ENCODE data around the gene GORAB. TPM values are rescaled to one million over a fixed set of nuclear protein-coding genes. Genes with fewer than 3 reads are reported as not detected.

The GORAB gene
- total RNA-seq, 1 donor from 2014 or later: 11.2 TPM

DNA sequence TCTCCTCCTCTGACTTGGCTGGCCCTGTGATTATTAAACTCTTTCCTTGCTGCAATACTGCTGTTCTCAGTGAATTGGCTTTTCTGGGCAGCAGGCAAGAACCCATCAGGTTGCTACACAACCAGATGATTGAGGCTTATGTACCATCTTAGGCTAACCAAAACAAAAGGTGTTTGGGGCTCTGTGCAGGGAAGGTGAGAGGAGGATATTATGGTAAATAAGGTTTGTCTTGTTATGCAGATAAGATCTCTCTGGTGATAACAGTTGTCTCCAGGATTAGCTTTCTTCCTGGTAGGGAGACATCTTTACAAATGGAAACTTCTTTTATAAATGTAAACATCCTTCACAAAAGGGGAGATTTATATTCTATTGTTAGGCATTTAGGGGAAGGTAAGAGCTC lies 44.5 kb upstream of the GORAB start:
- Histone ChIP-seq H3K36me3 (ENCODE audit: insufficient read depth, low read length) (no peaks in the 10 kb centered on the region), H4K20me1 (ENCODE audit: insufficient read depth, low read length) (no peaks in the 10 kb centered on the region), H3K79me2 (ENCODE audit: insufficient read depth, low read length) (no peaks in the 10 kb centered on the region), H2AFZ (ENCODE audit: low read depth, low read length) (no peak overlapping the region), H3K4me3 (ENCODE audit: insufficient read depth, low read depth, low read length) (no peak overlapping the region), H3K4me1 (ENCODE audit: insufficient read depth, low read length) (no peaks in the 10 kb centered on the region), H3K4me2 (ENCODE audit: low read length) (no peak overlapping the region), H3K9me3 (ENCODE audit: insufficient read depth, low read depth, low read length) (no peaks in the 10 kb centered on the region), H3K27ac (ENCODE audit: low read depth, low read length) (no peak overlapping the region), H3K9ac (ENCODE audit: low read length) (no peak overlapping the region), H3K27me3 (ENCODE audit: insufficient read depth, low read length) (no peaks in the 10 kb centered on the region)
- TF ChIP-seq EZH2 (IDR thresholded peaks at IDR 0.05; ENCODE audit: insufficient read depth, low read length): no peak
- TF ChIP-seq, protein P1, sequence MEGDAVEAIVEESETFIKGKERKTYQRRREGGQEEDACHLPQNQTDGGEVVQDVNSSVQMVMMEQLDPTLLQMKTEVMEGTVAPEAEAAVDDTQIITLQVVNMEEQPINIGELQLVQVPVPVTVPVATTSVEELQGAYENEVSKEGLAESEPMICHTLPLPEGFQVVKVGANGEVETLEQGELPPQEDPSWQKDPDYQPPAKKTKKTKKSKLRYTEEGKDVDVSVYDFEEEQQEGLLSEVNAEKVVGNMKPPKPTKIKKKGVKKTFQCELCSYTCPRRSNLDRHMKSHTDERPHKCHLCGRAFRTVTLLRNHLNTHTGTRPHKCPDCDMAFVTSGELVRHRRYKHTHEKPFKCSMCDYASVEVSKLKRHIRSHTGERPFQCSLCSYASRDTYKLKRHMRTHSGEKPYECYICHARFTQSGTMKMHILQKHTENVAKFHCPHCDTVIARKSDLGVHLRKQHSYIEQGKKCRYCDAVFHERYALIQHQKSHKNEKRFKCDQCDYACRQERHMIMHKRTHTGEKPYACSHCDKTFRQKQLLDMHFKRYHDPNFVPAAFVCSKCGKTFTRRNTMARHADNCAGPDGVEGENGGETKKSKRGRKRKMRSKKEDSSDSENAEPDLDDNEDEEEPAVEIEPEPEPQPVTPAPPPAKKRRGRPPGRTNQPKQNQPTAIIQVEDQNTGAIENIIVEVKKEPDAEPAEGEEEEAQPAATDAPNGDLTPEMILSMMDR (IDR thresholded peaks at IDR 0.05; ENCODE audit: insufficient read depth, low read depth, low read length): no peak
- H3K4me3 Mint-ChIP-seq (ENCODE audit: unreplicated experiment): no peak overlapping the region
- no peaks in the 10 kb centered on the region for H3K4me1 Mint-ChIP-seq (ENCODE audit: low read depth, unreplicated experiment)
- H3K27me3 Mint-ChIP-seq (ENCODE audit: low read depth, unreplicated experiment): no peaks in the 10 kb centered on the region
- FAIRE-seq (no peak), DNase-seq (ENCODE audit: low read depth) (no peak)
- H3K9me3 Mint-ChIP-seq (ENCODE audit: unreplicated experiment): no peaks in the 10 kb centered on the region
- no peak overlapping the region for H3K27ac Mint-ChIP-seq (ENCODE audit: unreplicated experiment)
- H3K36me3 Mint-ChIP-seq (ENCODE audit: low read depth, unreplicated experiment): no peaks in the 10 kb centered on the region

DNA sequence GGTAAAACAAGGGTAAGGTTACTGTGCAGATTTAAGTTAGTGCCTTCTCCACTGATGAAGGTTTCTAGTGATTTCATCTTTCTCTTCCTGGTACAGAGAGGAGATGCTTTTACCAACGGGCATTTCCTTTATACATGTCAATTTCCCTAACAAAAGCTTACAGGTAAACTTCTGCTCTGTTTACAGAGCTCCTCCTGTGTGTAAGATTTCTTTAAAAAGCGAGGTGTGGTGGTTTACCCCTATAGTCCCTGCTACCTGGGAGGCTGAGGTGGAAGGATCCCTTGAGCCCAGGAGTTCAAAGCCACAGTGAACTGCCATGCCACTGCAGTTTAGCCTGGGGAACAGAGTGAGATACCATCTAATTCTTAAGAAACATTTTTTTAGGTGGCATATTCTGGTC lies 40.7 kb upstream of the GORAB start:
- no peak overlapping the region for H3K4me3 Mint-ChIP-seq (ENCODE audit: unreplicated experiment)
- DNase-seq (ENCODE audit: low read depth) (no peak), FAIRE-seq (no peak)
- no peaks in the 10 kb centered on the region for H3K27me3 Mint-ChIP-seq (ENCODE audit: low read depth, unreplicated experiment)
- Histone ChIP-seq H3K36me3 (ENCODE audit: insufficient read depth, low read length) (no peaks in the 10 kb centered on the region), H4K20me1 (ENCODE audit: insufficient read depth, low read length) (no peaks in the 10 kb centered on the region), H3K27ac (ENCODE audit: low read depth, low read length) (no peak overlapping the region), H3K79me2 (ENCODE audit: insufficient read depth, low read length) (no peaks in the 10 kb centered on the region), H2AFZ (ENCODE audit: low read depth, low read length) (no peak overlapping the region), H3K4me2 (ENCODE audit: low read length) (no peak overlapping the region), H3K9ac (ENCODE audit: low read length) (no peak overlapping the region), H3K4me1 (ENCODE audit: insufficient read depth, low read length) (peaks cover 4% of the 10 kb centered on the region), H3K27me3 (ENCODE audit: insufficient read depth, low read length) (no peaks in the 10 kb centered on the region), H3K9me3 (ENCODE audit: insufficient read depth, low read depth, low read length) (no peaks in the 10 kb centered on the region), H3K4me3 (ENCODE audit: insufficient read depth, low read depth, low read length) (no peak overlapping the region)
- H3K9me3 Mint-ChIP-seq (ENCODE audit: unreplicated experiment): no peaks in the 10 kb centered on the region
- TF ChIP-seq EZH2 (IDR thresholded peaks at IDR 0.05; ENCODE audit: insufficient read depth, low read length): no peak
- TF ChIP-seq, protein P1 (IDR thresholded peaks at IDR 0.05; ENCODE audit: insufficient read depth, low read depth, low read length): no peak
- H3K4me1 Mint-ChIP-seq (ENCODE audit: low read depth, unreplicated experiment): peaks cover 13% of the 10 kb centered on the region
- H3K36me3 Mint-ChIP-seq (ENCODE audit: low read depth, unreplicated experiment): no peaks in the 10 kb centered on the region
- H3K27ac Mint-ChIP-seq (ENCODE audit: unreplicated experiment): no peak overlapping the region

DNA sequence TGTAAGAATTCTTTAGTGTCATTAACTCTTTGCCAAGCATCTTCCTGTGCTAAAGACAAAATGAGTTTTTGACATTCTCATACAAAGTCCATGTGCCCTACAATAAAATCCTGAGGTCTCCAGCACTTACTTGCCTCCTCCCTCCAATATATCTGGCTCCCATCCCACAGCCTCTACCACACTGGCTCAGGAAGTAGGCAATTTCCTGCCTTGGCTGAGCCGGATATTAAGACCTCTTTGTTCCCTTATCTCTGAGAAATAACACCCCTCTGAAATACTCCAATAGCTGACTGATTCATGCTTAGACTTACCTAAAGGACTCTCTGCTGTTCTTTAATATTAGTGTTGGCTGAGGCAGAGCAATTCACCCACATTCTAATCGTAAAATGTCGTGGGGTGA lies 37.6 kb upstream of the GORAB start:
- H3K27me3 Mint-ChIP-seq (ENCODE audit: low read depth, unreplicated experiment): no peaks in the 10 kb centered on the region
- H3K9ac ChIP-seq (ENCODE audit: low read length): no peak overlapping the region
- no peak overlapping the region for H3K27ac ChIP-seq (ENCODE audit: low read depth, low read length)
- H3K36me3 Mint-ChIP-seq (ENCODE audit: low read depth, unreplicated experiment): no peaks in the 10 kb centered on the region
- peaks cover 13% of the 10 kb centered on the region for H3K4me1 Mint-ChIP-seq (ENCODE audit: low read depth, unreplicated experiment)
- FAIRE-seq: peak; percentile 74
- H3K27ac Mint-ChIP-seq (ENCODE audit: unreplicated experiment): no peak overlapping the region
- no peak overlapping the region for H3K4me3 Mint-ChIP-seq (ENCODE audit: unreplicated experiment)
- no peak overlapping the region for H3K4me3 ChIP-seq (ENCODE audit: insufficient read depth, low read depth, low read length)
- H2AFZ ChIP-seq (ENCODE audit: low read depth, low read length): no peak overlapping the region
- DNase-seq (ENCODE audit: low read depth): peak; percentile 74
- H3K36me3 ChIP-seq (ENCODE audit: insufficient read depth, low read length): no peaks in the 10 kb centered on the region
- no peaks in the 10 kb centered on the region for H4K20me1 ChIP-seq (ENCODE audit: insufficient read depth, low read length)
- no peaks in the 10 kb centered on the region for H3K79me2 ChIP-seq (ENCODE audit: insufficient read depth, low read length)
- H3K4me2 ChIP-seq (ENCODE audit: low read length): peak overlapping the region; percentile 51
- peaks cover 4% of the 10 kb centered on the region for H3K4me1 ChIP-seq (ENCODE audit: insufficient read depth, low read length)
- TF ChIP-seq EZH2 (IDR thresholded peaks at IDR 0.05; ENCODE audit: insufficient read depth, low read length): no peak
- TF ChIP-seq, protein P1 (IDR thresholded peaks at IDR 0.05; ENCODE audit: insufficient read depth, low read depth, low read length): no peak
- no peaks in the 10 kb centered on the region for H3K27me3 ChIP-seq (ENCODE audit: insufficient read depth, low read length)
- H3K9me3 ChIP-seq (ENCODE audit: insufficient read depth, low read depth, low read length): no peaks in the 10 kb centered on the region
- no peaks in the 10 kb centered on the region for H3K9me3 Mint-ChIP-seq (ENCODE audit: unreplicated experiment)

Measured in astrocyte (in vitro differentiated cells and primary cell).